K562 (cell line): ENCODE results near the gene MRGPRF. TPM values are rescaled to one million over a fixed set of nuclear protein-coding genes. Genes with fewer than 3 reads are reported as not detected.

Experiments
- ATAC-seq: fragments of 200-7000 bp; cut with Tn5 transposase; 3 replicates; pipeline ENCODE4 v1.9.1; 2020; ENCODE audit warnings: moderate library complexity
- BruUV-seq: library from RNA; stranded (reverse); fragments of 400-500 nt; replicated peaks from 2 replicates; lab custom pipeline; 2021; lab: Mats Ljungman, UMichigan
- CTCF ChIA-PET: fragments of 300-600 bp; formaldehyde crosslinking; extraction: SDS; loops from one replicate; lab custom pipeline; 2021; ENCODE audit warnings: low intra/inter-chr PET ratio; lab: Yijun Ruan, JAX
- POLR2A ChIA-PET: fragments of 300-600, 350-650 bp; sonication (Branson Sonifier 250); formaldehyde crosslinking; extraction: SDS; loops from one replicate; lab custom pipeline; 2021; ENCODE audit warnings: antibody characterized with exemption, inconsistent platforms; lab: Yijun Ruan, JAX
- DNase-seq, 4 experiments: peaks; one replicate each; pipeline versions ENCODE4 v3.0.0 to v3.0.0-alpha.2; 2011 to 2018; ENCODE audit warnings: low spot score in 3 of 4, mixed read lengths in 3 of 4; ENCODE audit errors: extremely low read depth in 1 of 4
- FAIRE-seq: peaks from 2 replicates; lab custom pipeline; 2011; peaks lifted over from hg19 to GRCh38; lab: Jason Lieb, UNC
- H2AFZ ChIP-seq: 2 replicates; pipeline ENCODE4 v1.6.0; 2011; ENCODE audit warnings: low read depth, low read length, control low read depth, inconsistent platforms
- H3K27ac ChIP-seq: fragments of 200-600 bp; 3 replicates; pipeline ENCODE4 v1.8.0; 2011; ENCODE audit warnings: low read depth, mild to moderate bottlenecking, control low read depth, inconsistent platforms, low read length, moderate library complexity, mixed read lengths; ENCODE audit errors: extremely low read depth
- H3K27me3 ChIP-seq, 2 experiments: fragments of 300-600 bp in 1 of 2; 2 replicates in 1 of 2; 3 replicates in 1 of 2; pipeline versions ENCODE4 v1.6.0 to v1.8.0; 2011; ENCODE audit warnings: inconsistent platforms in 2 of 2, low read length in 2 of 2, mild to moderate bottlenecking in 1 of 2, mixed read lengths in 1 of 2, moderate library complexity in 1 of 2; ENCODE audit not compliant: control insufficient read depth in 2 of 2, insufficient read depth in 2 of 2
- H3K36me3 ChIP-seq: fragments of 300-600 bp; 3 replicates; pipeline ENCODE4 v1.8.0; 2011; ENCODE audit warnings: mild to moderate bottlenecking, low read length, inconsistent platforms; ENCODE audit not compliant: control insufficient read depth, insufficient read depth
- H3K4me1 ChIP-seq, 2 experiments: fragments of 200-600 bp in 1 of 2; replicated peaks in 1 of 2; 2 replicates in 1 of 2; 3 replicates in 1 of 2; pipeline versions ENCODE4 v1.5.1 to v1.8.0; 2011; ENCODE audit warnings: inconsistent platforms in 2 of 2, low read length in 2 of 2, mild to moderate bottlenecking in 1 of 2, mixed read lengths in 1 of 2, moderate library complexity in 1 of 2; ENCODE audit not compliant: control insufficient read depth in 2 of 2, insufficient read depth in 2 of 2
- H3K4me2 ChIP-seq: 2 replicates; pipeline ENCODE4 v1.6.1; 2011; ENCODE audit warnings: low read length, control low read depth, inconsistent platforms, mixed read lengths; ENCODE audit not compliant: insufficient read depth
- H3K4me3 ChIP-seq: fragments of 200-600 bp; sonication (generic), shearing (Covaris generic); 2 replicates; pipeline ENCODE4 v1.5.1; 2016; ENCODE audit warnings: control low read depth, inconsistent platforms
- H3K79me2 ChIP-seq: fragments of 200-600 bp; 3 replicates; pipeline ENCODE4 v1.8.0; 2011; ENCODE audit warnings: low read length, inconsistent platforms; ENCODE audit not compliant: control insufficient read depth, insufficient read depth
- H3K9ac ChIP-seq, 2 experiments: 2 replicates each; pipeline versions ENCODE4 v1.6.0 to v1.6.1; 2011; ENCODE audit warnings: low read depth in 2 of 2, low read length in 2 of 2, control low read depth in 1 of 2, inconsistent platforms in 1 of 2, mild to moderate bottlenecking in 1 of 2, mixed read lengths in 1 of 2; ENCODE audit not compliant: insufficient read depth in 1 of 2
- H3K9me1 ChIP-seq: one replicate; pipeline ENCODE4 v1.6.0; 2011; ENCODE audit warnings: inconsistent platforms, mild to moderate bottlenecking, low read length, moderate library complexity; ENCODE audit not compliant: control insufficient read depth, insufficient read depth
- H3K9me3 ChIP-seq: replicated peaks from 2 replicates; pipeline ENCODE4 v1.5.1; 2011; ENCODE audit warnings: low read depth, low read length, inconsistent platforms; ENCODE audit not compliant: control insufficient read depth, insufficient read depth
- H4K20me1 ChIP-seq: replicated peaks from 2 replicates; pipeline ENCODE4 v1.6.1; 2011; ENCODE audit warnings: low read length, inconsistent platforms, mixed read lengths; ENCODE audit not compliant: control insufficient read depth, insufficient read depth
- BRF2 ChIP-seq: IDR thresholded peaks from 3 replicates; pipeline ENCODE4 v1.6.1; 2011; ENCODE audit warnings: borderline replicate concordance, mild to moderate bottlenecking; ENCODE audit not compliant: insufficient read length, insufficient read depth
- CAMTA2 ChIP-seq: fragments of 250-450 bp; sonication (Bioruptor Pico); conservative IDR thresholded peaks from 2 replicates; pipeline ENCODE4 v1.5.1; 2022
- CSDE1 ChIP-seq, 2 experiments: fragments of 450-650 bp; IDR thresholded peaks; 2 replicates each; pipeline ENCODE4 v1.6.1; 2016; ENCODE audit warnings: mild to moderate bottlenecking in 1 of 2
- E2F6 ChIP-seq, 2 experiments: IDR thresholded peaks; 2 replicates each; pipeline ENCODE4 v1.6.1; 2011; ENCODE audit warnings: borderline replicate concordance in 1 of 2, control low read depth in 1 of 2, low read depth in 1 of 2, low read length in 1 of 2, mild to moderate bottlenecking in 1 of 2, mixed read lengths in 1 of 2, moderate library complexity in 1 of 2; ENCODE audit not compliant: insufficient read depth in 1 of 2, insufficient read length in 1 of 2, poor library complexity in 1 of 2, severe bottlenecking in 1 of 2; ENCODE audit errors: extremely low read depth in 1 of 2
- GMEB1 ChIP-seq: fragments of 250-450 bp; sonication (Bioruptor Pico); IDR thresholded peaks from 2 replicates; pipeline ENCODE4 v1.4.0; 2020; ENCODE audit warnings: mild to moderate bottlenecking
- HEY1 ChIP-seq: fragments of 250-450 bp; sonication (Bioruptor Pico); IDR thresholded peaks from 2 replicates; pipeline ENCODE4 v1.5.0; 2020; ENCODE audit warnings: mild to moderate bottlenecking, moderate library complexity, borderline replicate concordance
- ILF3 ChIP-seq: fragments of 450-650 bp; IDR thresholded peaks from 2 replicates; pipeline ENCODE4 v1.6.1; 2018; ENCODE audit warnings: antibody characterized with exemption, mild to moderate bottlenecking, moderate library complexity, borderline replicate concordance
- IRF9 ChIP-seq: fragments of 450-650 bp; IDR thresholded peaks from 2 replicates; pipeline ENCODE4 v1.6.1; 2016; ENCODE audit warnings: missing biosample characterization, missing genetic modification characterization
- KAT2B ChIP-seq: IDR thresholded peaks from one replicate; pipeline ENCODE4 v1.6.1; 2012; ENCODE audit warnings: low read depth, mild to moderate bottlenecking, control low read depth, inconsistent platforms, low read length, moderate library complexity
- KLF10 ChIP-seq: fragments of 250-450 bp; sonication (Bioruptor Pico); IDR thresholded peaks from 2 replicates; pipeline ENCODE4 v1.6.1; 2021; ENCODE audit warnings: matching md5 sums
- L3MBTL2 ChIP-seq: fragments of 450-650 bp; IDR thresholded peaks from 2 replicates; pipeline ENCODE4 v1.6.1; 2016; ENCODE audit warnings: mild to moderate bottlenecking, moderate library complexity
- MEF2A ChIP-seq: IDR thresholded peaks from 2 replicates; pipeline ENCODE4 v1.6.1; 2011; ENCODE audit warnings: low read depth, mild to moderate bottlenecking, low read length, moderate library complexity; ENCODE audit not compliant: control insufficient read depth
- PPARD ChIP-seq: fragments of 250-450 bp; sonication (Bioruptor Pico); IDR thresholded peaks from 2 replicates; pipeline ENCODE4 v1.8.0; 2022; ENCODE audit warnings: inconsistent platforms, mild to moderate bottlenecking, moderate library complexity
- TEAD1 ChIP-seq, 2 experiments: fragments of 450-650 bp in 1 of 2; sonication (generic) in 1 of 2; formaldehyde crosslinking; IDR thresholded peaks; 2 replicates each; pipeline versions ENCODE4 v1.4.0 to v1.8.0; 2020 to 2022; ENCODE audit warnings: mild to moderate bottlenecking in 2 of 2, missing genetic modification reagents in 1 of 2
- ZBTB12 ChIP-seq: fragments of 250-450 bp; sonication (Bioruptor Pico); IDR thresholded peaks from 2 replicates; pipeline ENCODE4 v1.4.0; 2020
- WGBS: fragments of 100-300 bp; shearing (Covaris generic); methylation state at CpG from one replicate; pipeline ENCODE4 v1.1.6; 2016; ENCODE audit warnings: low coverage, mixed read lengths; ENCODE audit not compliant: insufficient coverage; ENCODE audit errors: missing lambda C conversion rate; 5-methylcytosine and 5-hydroxymethylcytosine counted together
- in situ Hi-C: fragments of 300-500 bp; cut with MboI; formaldehyde crosslinking; loops from 4 replicates; pipeline ENCODE4 v1.15.0; 2018; ENCODE audit warnings: inconsistent platforms, mixed read lengths
- intact Hi-C: fragments of 100-400 bp; cut with micrococcal nuclease; formaldehyde crosslinking; loops from 2 replicates; pipeline ENCODE4 v1.14.2; 2022
- polyA plus RNA-seq, 8 experiments: library from polyadenylated mRNA; depleted of rRNA in 4 of 8; stranded (reverse) in 5 of 8; unstranded in 3 of 8; fragments of >200 nt; fragmentation: Nextera tagmentation in 2 of 8; fragmentation: Illumina TruSeq in 1 of 8; extraction: Ambion mirVana in 2 of 8; extraction: Trizol in 1 of 8; gene quantifications; 2 replicates each; pipeline versions ENCODE4 v1.2.1 to v1.2.3, GENCODE V29; 2011 to 2014; ENCODE audit warnings: inconsistent platforms in 1 of 8, missing spikeins in 1 of 8
- total RNA-seq, 7 experiments: library from RNA; depleted of rRNA in 6 of 7; stranded (reverse); fragments of >200 nt in 6 of 7; fragmentation: Illumina TruSeq in 2 of 7; extraction: Trizol in 2 of 7; gene quantifications; 2 replicates each; pipeline versions ENCODE4 v1.2.1 to v1.2.3, GENCODE V29; 2011 to 2021; ENCODE audit warnings: low replicate concordance in 1 of 7

MRGPRF gene
- total and polyA plus RNA-seq, 9 of the 15 experiments (the other 6 are each of a cell fraction or from before 2014, with no cell fraction given) = not detected

- no peak overlapping the region for H2AFZ ChIP-seq
- intact Hi-C loops = no loop called here
- in situ Hi-C loops = no loop called here
- no peak for TF ChIP-seq L3MBTL2
- no peak for TF ChIP-seq HEY1 (CRISPR knock-in tag)
- TF ChIP-seq BRF2 = no peak
- TF ChIP-seq KAT2B = no peak
- TF ChIP-seq KLF10 (CRISPR knock-in tag) = no peak
- no peak for TF ChIP-seq CAMTA2 (CRISPR knock-in tag)
- TF ChIP-seq ZBTB12 (CRISPR knock-in tag) = no peak
- no peak for TF ChIP-seq MEF2A
- no peak for TF ChIP-seq PPARD (CRISPR knock-in tag)
- TF ChIP-seq GMEB1 = no peak
- TF ChIP-seq IRF9 (tag) = no peak
- no peak for TF ChIP-seq ILF3
- TF ChIP-seq TEAD1 (CRISPR knock-in tag; IDR thresholded peaks at IDR 0.05) = no peak
- TF ChIP-seq E2F6 (IDR thresholded peaks at IDR 0.05; ENCODE audit: borderline replicate concordance in 1 of 2, extremely low read depth in 1 of 2, insufficient read depth in 1 of 2, insufficient read length in 1 of 2, low read depth in 1 of 2, low read length in 1 of 2, poor library complexity in 1 of 2, severe bottlenecking in 1 of 2) = no peak
- TF ChIP-seq CSDE1 (IDR thresholded peaks at IDR 0.05) = no peak
- TF ChIP-seq, all 486 proteins: peak for 0
- Histone ChIP-seq H3K27ac (no peak overlapping the region), H3K9me1 (no peaks in the 10 kb centered on the region), H3K27me3 (peaks cover 43 to 77% of the 10 kb centered on the region in 2 experiments), H4K20me1 (0 out of 2 replicates have a peak, but pooled peaks cover 2% of the 10 kb centered on the region), H3K9ac (no peak overlapping the region), H3K36me3 (no peaks in the 10 kb centered on the region), H3K4me3 (no peak overlapping the region), H3K79me2 (no peaks in the 10 kb centered on the region), H3K9me3 (no peaks in the 10 kb centered on the region), H3K4me1 (peaks cover 0 to 7% of the 10 kb centered on the region in 2 experiments; a peak in 3 of 5 replicates), H3K4me2 (no peak overlapping the region)
- POLR2A ChIA-PET = interaction anchor here (0.8 kb wide), 1 partner anchor 47 kb away, joined by 3 read pairs; no protein-coding TSS in a partner anchor
- CTCF ChIA-PET = no interaction called here
- FAIRE-seq (no peak), DNase-seq (no peak), ATAC-seq (no peak)
- no TSS peak for BruUV-seq
- WGBS = 2% methylated on average over 7 of the region's 7 CpGs
Measured at GRCh38 chr11:68993546-68993945, 19.5 kb downstream of the MRGPRF start.
